ENCODE data around the gene FIP1L1.
A peak's percentile ranks its signal among the peaks of the same experiment; 100 is the strongest.
"Not testable (repeated sequence)": the region's sequence is repeated elsewhere in the genome, so short reads cannot be mapped to it uniquely, and the experiment has no call there.

Gene FIP1L1

DNA sequence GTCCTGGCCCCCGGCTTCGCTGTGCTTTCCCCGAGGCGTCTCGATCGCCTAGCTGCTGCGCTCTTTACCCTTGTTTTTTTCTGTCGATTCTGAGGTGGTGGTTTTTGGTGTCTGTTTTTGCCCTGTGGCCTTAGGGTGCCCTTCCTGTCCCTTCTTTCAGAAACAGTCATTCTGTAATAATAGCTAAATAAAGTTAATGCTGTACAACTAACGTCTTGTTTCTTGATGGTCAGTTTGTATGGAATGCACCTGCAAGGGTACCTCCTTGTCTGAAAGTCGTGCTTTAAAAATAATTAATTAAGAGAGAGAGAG, 686 bp downstream of the FIP1L1 start:
- DNase-seq, result no peak

DNA sequence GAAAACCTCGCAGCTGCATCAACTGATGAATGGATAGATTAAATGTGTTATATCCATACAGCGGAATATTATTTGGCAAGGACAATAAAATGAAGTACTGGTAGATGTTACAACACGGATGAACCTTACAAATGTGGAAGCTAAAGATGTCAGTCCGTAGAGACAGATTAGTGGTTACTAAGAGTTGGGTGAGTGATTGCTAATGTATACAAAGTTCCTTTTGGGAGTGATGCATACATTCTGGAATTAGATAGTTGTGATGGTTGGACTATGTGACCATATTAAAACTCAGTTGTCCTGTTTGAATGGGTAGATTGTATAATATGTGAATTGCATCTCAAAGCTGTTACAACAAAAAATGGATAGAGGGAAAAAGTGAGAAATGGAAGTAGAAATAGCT, 2.8 kb downstream of the FIP1L1 start:
- no peak for DNase-seq

DNA sequence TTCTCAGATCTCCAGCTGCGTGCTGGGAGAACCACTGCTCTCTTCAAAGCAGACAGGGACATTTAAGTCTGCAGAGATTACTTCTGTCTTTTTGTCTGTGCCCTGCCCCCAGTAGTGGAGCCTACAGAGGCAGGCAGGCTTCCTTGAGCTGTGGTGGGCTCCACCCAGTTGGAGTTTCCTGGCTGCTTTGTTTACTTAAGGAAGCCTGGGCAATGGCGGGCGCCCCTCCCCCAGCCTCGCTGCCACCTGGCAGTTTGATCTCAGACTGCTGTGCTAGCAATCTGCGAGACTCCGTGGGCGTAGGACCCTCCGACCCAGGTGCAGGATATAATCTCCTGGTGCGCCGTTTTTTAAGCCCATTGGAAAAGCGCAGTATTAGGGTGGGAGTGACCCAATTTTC, 32.0 kb downstream of the FIP1L1 start:
- not testable (repeated sequence) for DNase-seq

DNA sequence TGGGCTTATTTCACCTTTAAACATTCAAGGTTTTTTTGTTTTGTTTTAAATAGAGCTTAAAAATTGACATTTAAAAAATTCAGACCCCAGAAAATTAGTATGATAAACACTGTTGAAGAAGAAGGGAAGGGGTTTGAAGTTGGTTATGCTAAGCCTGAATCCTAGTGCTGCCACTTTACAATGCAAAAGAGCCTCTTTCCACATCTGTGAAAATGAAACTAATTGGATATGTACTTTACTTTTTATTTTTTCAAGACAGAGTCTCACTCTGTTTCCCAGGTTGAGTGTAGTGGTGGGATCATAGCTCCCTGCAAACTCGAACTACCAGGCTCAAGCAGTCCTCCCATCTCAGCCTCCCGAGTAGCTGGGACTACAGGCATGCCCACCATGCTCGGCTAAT, 41.8 kb downstream of the FIP1L1 start:
- DNase-seq, result no peak

DNA sequence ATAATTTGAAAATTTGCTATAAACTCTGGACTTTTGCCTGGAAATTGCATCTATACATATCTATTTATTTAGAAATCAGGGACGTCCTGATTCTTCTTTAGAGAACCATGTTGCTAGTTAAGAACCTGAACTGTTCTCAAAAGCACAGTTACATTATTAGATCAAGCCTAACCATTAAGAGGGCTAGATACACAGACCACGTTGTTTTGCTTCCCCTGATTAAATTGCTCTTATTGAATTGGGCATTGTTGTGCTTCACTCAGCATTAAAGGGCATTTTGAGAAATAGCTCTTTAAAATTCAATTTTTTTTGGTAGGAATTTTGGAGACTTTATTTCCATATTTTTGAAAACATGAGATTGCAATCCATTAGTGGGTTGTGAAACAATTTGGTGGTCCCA, 44.4 kb downstream of the FIP1L1 start:
- DNase-seq, result no peak

DNA sequence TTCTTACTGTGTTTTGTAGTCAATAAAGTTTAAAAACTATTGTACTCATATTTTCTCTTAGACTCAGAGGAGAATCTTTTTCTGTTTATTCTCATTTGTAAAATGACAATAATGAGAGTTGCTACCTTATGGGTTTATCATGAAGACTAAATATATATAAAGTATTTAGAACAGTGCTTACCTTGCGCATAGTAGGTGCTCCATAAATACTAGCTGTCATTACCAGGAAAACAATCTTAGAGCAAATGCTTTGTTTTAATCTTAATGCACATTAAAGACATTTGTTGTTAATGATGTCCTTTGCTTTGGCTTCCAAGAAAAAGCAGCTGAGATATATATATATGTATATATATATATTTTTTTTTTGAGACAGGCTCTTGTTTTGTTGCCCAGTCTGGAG, 44.9 kb downstream of the FIP1L1 start:
- DNase-seq, result no peak

DNA sequence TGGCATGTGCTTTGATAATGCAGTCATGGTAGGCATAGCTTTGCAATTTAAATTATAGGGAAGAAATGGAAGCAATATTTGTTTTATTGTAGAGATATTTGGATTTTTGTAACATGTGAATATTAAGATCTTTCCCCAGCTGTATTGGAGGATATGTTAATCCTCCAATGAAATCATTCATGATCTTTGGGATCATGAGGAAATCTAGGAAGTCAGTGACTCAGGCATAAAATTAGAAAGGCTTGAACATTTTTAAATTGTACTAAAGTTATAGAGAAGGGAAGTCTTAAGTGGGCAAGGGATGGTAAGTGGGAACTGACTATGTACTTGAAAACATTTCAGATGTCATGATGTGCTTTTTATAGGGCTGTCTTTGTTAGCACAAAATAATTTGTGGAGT, 46.8 kb downstream of the FIP1L1 start:
- DNase-seq, result no peak

DNA sequence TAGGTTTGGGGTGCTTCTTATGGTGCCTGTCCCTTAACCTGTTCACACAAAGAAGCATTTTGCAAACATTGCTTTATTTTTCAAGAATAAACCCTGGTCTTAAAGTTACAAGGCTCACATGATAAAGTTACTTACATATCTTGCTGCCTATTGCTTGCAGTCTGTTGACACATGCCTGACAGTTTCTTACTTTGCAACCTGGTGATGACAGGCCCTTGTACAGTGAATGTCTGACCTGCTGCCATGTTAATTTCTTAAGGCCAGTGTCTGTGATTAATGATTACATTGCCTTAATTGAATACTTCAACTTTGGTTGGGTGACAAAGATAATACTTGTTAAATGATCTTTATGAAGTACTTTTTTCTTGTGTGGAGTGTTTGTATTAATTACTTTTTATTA, 49.9 kb downstream of the FIP1L1 start:
- no peak for DNase-seq

DNA sequence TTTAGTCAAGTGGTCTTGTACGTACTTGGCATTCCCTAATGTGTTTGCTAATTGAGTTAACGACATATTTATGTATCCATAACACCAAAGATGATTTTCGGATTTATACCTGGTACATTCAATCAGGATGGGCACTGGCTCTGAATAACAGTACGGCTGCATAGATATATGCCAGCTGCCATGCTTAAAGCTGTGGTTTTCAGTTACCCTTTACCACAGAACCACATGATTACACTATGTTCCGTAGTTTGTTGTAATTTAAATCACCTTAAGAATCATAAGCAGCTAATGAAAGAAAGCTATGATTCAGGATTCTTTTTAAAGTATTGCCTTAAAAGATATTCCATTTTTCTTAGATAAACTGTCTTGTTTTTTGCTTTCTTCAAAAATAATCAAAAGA, 53.6 kb downstream of the FIP1L1 start:
- DNase-seq, result no peak

DNA sequence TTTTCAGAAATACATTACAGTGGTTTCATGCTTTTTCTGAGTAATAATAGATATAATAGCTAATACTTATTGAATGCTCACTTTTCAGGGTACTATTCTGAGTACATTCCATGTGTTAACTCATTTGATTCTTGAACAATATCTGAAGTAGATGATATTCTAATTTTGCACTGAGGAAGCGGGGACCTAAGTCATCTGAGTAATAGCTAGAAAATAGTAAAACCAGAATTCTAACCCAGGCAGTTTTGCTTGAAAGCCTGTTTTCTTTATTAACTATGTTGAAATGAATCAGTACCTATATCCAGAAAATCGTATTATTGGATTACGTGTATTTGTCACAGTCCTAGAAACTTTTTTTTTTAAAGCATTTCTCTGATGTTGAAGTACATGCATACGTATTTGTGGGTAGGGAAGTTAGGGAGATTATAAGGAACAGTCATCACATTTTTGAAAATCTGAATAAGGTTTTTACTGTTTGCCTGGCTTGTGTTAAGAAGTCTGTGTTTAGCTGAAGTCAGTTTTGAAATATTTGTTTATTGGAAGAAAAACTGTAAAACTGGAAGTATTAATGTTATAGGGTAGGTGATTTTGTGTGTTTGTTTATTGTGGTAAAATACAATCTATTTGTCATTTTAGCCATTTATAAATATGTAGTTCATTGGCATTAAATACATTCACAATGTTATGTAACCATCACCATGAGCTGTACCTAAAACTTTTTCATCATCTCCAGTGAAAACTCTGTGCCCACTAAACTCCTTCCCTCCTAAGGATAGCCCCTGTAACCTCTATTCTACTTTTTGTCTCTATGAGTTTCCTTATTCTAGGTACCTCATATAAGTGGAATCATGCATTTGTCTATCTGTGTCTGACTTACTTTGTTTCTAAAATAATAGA, 55.3 kb downstream of the FIP1L1 start:
- no peak for DNase-seq

DNA sequence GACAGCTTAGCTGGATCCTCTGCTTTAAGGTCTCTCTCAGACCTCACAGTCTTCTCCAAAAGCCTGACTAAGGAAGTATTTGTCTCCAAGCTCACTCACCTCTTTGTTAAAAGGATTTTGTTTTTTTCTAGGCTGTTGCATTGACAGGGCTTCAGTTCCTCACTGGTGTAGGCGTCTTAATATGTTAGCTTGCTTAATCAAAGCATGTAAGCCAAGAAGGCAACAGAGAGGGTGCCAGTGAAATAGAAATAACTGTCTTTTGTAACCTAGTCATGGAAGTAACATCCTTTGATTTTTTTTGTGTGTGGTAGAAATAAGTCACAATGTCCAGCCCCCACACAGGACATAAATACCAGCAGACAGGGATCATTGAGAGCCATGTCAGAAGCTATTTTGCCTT, 58.8 kb downstream of the FIP1L1 start:
- no peak for DNase-seq

DNA sequence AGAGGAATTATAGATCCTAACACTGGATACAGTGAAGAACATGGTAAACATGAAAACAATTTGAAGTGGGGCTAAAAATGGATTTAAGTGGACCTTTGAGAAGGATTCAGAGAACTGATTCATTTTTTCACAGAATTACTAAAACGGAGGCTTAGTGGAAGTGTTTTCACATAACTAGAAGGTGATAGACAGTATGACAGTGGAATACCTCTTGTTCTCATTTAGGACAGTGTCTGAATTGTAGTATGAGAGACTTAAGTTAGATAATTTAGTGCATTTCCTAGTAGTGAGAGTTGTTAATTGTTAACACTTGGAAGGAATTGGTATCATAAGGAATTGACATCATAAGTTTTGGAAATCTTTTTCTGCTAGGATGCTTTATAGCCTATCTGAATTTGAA, 64.1 kb downstream of the FIP1L1 start:
- DNase-seq, result no peak

DNA sequence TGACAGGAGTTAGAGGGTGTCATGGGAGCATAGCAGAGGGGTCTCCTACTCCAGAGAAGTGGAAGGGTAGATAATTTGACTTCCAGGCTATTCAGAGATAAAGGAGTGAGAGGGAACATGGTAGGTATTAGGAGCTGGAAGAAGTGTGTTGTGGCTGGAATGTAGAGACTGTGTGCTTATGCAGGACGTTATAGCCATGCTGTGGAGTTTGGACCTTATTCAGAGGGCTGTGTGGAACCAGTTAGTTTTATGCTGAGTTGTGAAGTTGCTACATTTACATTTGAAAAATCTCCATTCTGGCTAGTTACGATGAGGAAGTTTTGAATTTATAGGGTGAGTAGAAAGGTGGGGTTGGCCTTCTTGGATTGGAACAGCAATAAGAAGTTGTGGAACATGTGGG, 67.5 kb downstream of the FIP1L1 start:
- DNase-seq, result no peak

DNA sequence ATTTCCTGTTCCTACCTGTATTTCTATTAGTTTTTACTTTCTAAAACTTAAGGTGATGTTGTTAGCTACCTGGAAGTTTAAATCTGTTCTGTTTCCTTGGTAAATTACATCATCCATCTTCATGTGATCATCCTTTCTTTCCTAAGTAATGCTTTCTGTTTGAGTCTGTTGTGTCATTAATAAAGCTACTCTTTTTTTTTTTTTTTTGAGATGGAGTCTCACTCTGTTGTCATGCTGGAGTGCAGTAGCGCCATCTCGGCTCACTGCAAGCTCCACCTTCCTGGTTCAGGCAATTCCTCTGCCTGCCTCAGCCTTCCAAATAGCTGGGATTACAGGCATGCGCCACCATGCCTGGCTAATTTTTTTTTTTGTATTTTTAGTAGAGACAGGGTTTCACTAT, 73.3 kb downstream of the FIP1L1 start:
- no peak for DNase-seq

DNA sequence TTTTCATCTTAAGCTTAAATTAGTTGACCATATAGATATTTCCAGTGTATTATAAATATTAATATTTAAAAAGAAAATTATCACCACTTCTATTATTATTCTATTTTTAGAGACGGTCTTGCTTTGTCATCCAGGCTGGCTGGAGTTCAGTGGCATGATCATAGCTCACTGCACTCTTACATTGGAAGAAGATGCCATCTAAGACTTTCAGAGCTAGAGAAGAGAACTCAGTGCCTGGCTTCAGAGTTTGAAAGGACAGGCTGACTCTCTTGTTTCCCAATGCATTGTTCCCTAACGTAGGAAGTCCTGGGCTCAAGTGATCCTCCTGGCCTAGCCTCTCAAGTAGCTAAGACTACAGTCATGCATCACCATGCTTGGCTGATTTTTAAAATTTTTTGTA, 75.9 kb downstream of the FIP1L1 start:
- DNase-seq, result no peak

DNA sequence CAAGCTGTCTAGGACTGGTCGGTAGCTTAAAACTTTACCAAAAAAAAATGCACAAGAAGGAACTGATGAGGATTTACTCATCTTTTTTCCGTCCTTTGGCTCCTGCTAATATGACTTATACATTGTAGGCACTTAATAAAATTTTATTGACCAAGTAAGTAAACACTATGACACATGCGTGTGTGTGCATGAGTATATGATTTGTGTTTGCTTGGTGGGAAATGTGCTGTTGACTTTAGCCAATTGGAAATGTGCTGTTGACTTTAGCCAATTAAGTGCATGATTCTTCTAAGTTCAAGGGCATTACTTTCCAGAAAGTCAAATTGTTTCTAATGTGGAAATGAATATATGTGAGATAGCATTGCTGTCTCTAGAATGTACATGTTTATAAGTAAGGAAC, 78.3 kb downstream of the FIP1L1 start:
- no peak for DNase-seq

DNA sequence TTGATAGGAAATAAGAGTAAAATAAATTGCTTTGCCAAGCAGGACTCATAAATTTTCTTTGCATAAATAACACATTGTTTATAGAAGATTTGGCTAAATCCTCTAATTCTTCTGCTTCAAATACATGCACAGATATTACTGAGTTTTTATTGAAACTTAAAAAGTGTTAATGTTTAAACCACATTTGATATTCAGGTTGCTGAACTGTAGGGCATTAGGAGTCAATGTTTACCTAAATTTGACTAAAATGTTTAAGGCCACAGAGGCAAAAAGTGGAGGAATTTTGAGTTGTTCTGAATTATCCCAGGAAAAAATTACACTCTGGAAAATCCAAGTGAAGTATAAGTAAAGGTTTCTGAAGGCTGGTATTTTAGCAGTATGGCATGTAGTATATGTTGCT, 78.7 kb downstream of the FIP1L1 start:
- no peak for DNase-seq

DNA sequence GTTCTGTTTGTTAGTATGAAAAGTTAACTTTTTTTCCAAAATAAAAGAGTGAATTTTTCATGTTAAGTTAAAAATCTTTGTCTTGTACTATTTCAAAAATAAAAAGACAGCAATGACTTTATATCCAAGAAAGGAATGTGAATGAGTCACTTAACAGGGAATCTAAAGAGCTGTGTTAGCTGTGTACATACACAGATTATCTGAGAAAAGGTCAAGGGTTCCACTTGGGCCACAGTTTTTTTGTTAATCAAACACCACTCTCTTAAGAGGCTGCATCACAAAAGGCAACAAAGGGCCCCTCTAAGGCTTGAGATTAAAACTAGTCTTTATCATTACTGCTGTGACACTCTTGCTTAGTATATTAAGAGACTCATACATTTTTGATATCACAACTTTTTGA, 82.1 kb downstream of the FIP1L1 start:
- no peak for DNase-seq

DNA sequence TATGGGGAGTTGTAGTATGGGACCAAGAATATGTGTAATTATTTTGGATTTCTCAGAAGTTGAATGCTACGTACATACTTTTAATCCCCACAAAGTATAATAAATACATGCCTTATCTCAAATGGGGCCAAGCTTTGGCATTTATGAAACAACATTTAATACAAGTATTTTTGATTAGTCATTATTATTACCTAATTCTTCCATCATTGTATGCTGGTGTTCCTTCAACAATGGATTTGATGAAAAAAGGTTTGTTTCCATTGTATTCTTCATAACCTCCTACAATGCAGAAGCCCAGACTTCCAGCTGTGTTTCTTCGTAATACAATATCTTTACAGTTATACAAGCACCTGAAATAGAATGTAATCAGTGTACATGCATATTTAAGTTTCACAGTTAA, 83.8 kb downstream of the FIP1L1 start:
- DNase-seq, result peak in 1 of 2 experiments; percentile 9

DNA sequence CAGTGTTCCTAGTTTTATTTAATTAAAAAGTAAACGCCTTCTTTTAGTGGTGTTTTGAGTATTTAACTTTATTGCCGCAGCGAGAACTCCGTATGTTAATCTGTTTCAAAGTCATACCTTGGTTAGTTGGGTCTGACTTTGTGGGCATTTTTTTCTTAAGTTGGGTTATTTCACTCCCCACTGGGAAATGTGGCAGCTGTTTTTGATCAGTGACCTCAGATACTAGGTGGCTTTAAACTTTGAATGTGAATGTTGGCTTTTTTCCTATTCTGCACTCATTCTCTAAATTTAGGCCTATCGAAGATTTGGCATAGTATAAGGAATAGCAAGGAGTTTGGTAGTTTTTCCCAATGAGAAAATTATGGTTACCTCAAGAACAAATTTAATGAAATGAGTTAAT, 85.9 kb downstream of the FIP1L1 start:
- DNase-seq, result no peak

DNA sequence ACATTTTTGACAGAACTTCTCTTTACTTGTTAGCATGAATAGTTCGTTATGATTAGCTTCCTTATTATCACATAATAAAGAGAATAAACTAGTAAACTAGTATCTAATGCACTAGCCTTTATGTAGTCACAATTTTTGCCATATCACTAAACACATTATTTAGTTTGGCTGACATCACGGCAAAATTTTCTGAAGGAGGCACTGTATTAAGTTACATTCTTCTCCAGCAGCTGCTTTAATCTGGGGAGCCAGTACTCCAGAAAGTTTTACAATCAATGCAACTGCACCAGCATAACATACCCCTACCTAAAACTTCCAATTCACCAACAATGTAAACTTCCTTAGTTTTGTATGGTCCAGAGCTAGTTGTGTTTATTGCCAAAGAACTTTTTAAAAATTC, 87.8 kb downstream of the FIP1L1 start:
- DNase-seq, result no peak

DNA sequence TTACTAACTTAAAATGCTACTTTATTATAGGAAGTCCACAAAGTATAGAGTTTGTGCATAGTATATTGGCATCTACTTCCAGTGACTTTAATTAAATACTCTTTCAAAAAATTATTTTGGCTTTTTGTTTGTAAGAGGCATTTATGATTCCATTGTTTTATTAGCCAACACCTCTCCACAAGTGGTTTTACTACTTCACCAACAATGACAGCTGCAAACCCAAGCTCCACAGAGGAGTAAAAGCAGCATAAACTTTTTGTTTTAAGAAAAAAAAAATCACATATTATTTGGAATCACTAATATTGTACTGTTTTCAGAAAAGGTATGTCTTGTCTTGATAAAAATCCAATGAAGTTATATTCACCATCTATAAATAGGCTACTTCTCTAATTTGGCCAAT, 88.5 kb downstream of the FIP1L1 start:
- no peak for DNase-seq

DNA sequence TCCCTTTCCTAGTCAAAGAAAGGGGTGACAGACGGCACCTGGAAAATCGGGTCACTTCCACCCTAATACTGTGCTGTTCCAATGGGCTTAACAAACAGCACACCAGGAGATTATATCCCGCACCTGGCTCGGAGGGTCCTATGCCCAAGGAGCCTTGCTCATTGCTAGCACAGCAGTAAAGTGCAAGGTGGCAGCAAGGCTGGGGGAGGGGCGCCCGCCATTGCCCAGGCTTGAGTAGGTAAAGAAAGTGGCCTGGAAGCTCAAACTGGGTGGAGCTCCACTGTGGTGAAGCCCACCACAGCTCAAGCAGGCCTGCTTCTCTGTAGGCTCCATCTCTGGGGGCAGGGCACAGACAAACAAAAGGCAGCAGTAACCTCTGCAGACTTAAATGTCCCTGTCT, 89.1 kb downstream of the FIP1L1 start:
- DNase-seq, result not testable (repeated sequence)

DNA sequence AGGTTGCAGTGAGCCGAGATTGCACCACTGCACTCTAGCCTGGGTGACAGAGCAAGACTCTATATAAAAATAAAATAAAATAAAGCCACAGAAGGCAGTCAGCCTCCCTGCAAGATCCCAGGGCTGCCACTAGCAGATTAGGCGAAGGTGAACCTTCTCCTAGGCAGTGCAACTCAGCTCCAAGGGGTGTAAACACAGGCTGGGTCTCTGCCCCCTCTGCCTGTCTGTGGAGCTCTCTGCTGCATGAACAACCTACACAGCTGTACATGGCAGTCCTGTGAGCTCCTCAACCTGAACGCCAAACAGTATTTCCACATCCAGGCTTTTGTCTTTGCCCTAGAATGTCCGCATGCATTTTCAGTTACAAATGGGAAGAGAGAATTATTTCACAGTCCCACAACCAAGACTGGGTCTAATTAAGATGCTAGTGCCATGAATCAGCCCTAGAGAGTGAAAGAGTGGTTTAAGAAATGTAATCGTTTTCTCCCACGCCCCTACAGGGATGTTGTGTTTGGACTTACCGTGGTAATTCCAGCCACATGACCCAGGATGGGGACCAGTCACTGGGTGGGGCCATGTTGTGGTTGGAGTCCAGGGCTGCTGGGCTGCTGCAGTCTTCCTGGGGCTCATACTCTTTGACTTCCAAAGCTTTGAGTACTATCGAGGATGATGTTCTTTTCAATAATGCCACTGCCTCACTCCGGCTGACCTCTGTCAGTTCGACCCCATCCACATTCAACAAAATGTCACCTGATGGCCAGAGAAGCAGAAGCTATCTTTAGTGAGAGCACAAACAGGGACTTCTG, 99.0 kb downstream of the FIP1L1 start:
- DNase-seq, result no peak

All from NCI-H2081 (cell line).